H1 (cell line): ENCODE measurements around the gene CEBPB.

Experiments
- CHD1 ChIP-seq: IDR thresholded peaks from 2 replicates; pipeline ENCODE4 v1.6.1; 2012; ENCODE audit warnings: low read depth, low read length, improper control_type of control experiment
- CTCF ChIP-seq, 3 experiments: IDR thresholded peaks; 1 replicate in 2 of 3; 2 replicates in 1 of 3; pipeline versions ENCODE4 v1.5.1 to v1.6.1; 2011; ENCODE audit warnings: low read length in 3 of 3, mild to moderate bottlenecking in 3 of 3, inconsistent platforms in 2 of 3, low read depth in 1 of 3, moderate library complexity in 1 of 3; ENCODE audit not compliant: insufficient read depth in 1 of 3; ENCODE audit errors: control extremely low read depth in 1 of 3
- EGR1 ChIP-seq: IDR thresholded peaks from 2 replicates; pipeline ENCODE4 v1.6.1; 2011; ENCODE audit warnings: low read depth, low read length, borderline replicate concordance
- EP300 ChIP-seq, 2 experiments: IDR thresholded peaks; 1 replicate in 1 of 2; 2 replicates in 1 of 2; pipeline ENCODE4 v1.6.1; 2011 to 2012; ENCODE audit warnings: low read depth in 2 of 2, low read length in 2 of 2, mild to moderate bottlenecking in 2 of 2, borderline replicate concordance in 1 of 2, inconsistent platforms in 1 of 2, moderate library complexity in 1 of 2
- EZH2 ChIP-seq: fragments of 200-600 bp; sonication (generic); IDR thresholded peaks from 2 replicates; pipeline ENCODE4 v1.7.1; 2012; ENCODE audit warnings: low read depth, mild to moderate bottlenecking, moderate library complexity, low read length, inconsistent platforms; ENCODE audit not compliant: severe bottlenecking
- JUND ChIP-seq: IDR thresholded peaks from 2 replicates; pipeline ENCODE4 v1.6.1; 2011; ENCODE audit warnings: mild to moderate bottlenecking, improper control_type of control experiment, low read length
- POLR2A ChIP-seq, 2 experiments: IDR thresholded peaks; 1 replicate in 1 of 2; 2 replicates in 1 of 2; pipeline ENCODE4 v1.6.1; 2011; ENCODE audit warnings: low read depth in 2 of 2, low read length in 2 of 2, mild to moderate bottlenecking in 2 of 2; ENCODE audit errors: control extremely low read depth in 1 of 2
- TAF1 ChIP-seq: IDR thresholded peaks from 2 replicates; pipeline ENCODE4 v1.6.1; 2011; ENCODE audit warnings: mild to moderate bottlenecking, low read depth, low read length
- TCF12 ChIP-seq: IDR thresholded peaks from 2 replicates; pipeline ENCODE4 v1.6.1; 2011; ENCODE audit warnings: low read depth, mild to moderate bottlenecking, low read length
- ZNF274 ChIP-seq: IDR thresholded peaks from 2 replicates; pipeline ENCODE4 v1.7.0; 2012; ENCODE audit warnings: low read length, borderline replicate concordance; ENCODE audit errors: extremely low read depth

GRCh38 chr20:50230184-50230583, 39.6 kb downstream of the CEBPB start:
- no peak for TF ChIP-seq POLR2A (IDR thresholded peaks at IDR 0.05; ENCODE audit: control extremely low read depth in 1 of 2, low read depth in 2 of 2, low read length in 2 of 2)
- TF ChIP-seq EGR1: no peak
- TF ChIP-seq EP300 (IDR thresholded peaks at IDR 0.05; ENCODE audit: borderline replicate concordance in 1 of 2, low read depth in 2 of 2, low read length in 2 of 2): no peak
- TF ChIP-seq CTCF (IDR thresholded peaks at IDR 0.05; ENCODE audit: control extremely low read depth in 1 of 3, insufficient read depth in 1 of 3, low read depth in 1 of 3, low read length in 3 of 3): no peak
- TF ChIP-seq EZH2: no peak
- no peak for TF ChIP-seq CHD1
- no peak for TF ChIP-seq ZNF274
- no peak for TF ChIP-seq JUND
- no peak for TF ChIP-seq TCF12
- TF ChIP-seq TAF1: no peak
